Myometrial cell (primary cell): ENCODE data around the gene SEC24A. TPM values are rescaled to one million over a fixed set of nuclear protein-coding genes. Genes with fewer than 3 reads are reported as not detected.

Experiments
- total RNA-seq: library from RNA; depleted of rRNA; stranded (reverse); fragments of >200 nt; gene quantifications from 2 replicates; pipeline ENCODE4 v1.2.3, GENCODE V29; 2015

SEC24A gene
- total RNA-seq = 16.7 and 23.9 TPM in 2 replicates

DNA sequence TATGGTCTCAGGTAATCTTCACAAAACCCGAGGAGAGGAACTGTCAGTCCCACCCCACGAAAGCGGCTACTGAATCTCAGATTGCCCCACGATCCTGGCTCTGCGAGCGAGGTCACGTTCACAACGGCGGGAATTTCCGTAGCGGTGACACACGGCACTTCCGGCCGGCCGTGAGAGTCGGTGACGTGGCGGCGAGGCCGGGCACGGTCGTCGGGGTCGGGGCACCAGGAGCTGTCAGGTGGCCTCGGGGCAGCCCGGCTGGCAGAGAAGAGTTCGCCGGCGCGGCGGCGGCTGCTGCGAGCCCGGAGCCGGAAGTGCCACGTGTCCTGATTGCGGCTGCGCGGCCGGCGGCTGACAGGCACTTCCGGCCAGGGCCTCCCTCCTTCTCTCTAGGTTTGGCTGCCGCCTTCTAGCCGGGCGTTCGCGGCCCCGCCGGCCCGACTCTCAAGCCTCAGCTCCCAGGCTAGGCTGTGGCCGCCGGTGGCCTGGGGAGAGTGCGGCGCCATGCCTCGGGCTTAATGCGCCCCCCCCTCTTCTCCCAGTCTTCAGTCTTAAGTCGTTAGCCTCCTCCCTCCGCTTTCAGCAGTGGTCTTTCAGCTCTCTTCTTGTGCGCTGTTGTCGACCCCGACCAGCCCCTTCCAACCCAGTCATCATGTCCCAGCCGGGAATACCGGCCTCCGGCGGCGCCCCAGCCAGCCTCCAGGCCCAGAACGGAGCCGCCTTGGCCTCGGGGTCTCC lies at the start of gene SEC24A:
Gene SEC24A, plus strand, starts transcription at position 361 of the 738 bp plus-strand sequence. Its CDS starts 292 bp downstream, at position 653.

GRCh38 chr5:134738133-134738962 lies 89.8 kb downstream of the SEC24A start, which contains the start of gene CAMLG:
CAMLG (plus strand) TSS chr5:134738548; CDS start chr5:134738621, 73 bp downstream.

GRCh38 chr5:134758504-134759341 lies 110.1 kb downstream of the SEC24A start, which contains the start of gene DDX46:
DDX46 (plus strand) TSS chr5:134758779; CDS start chr5:134758939, 160 bp downstream.

Other genes with a start within 250 kb of the SEC24A start
- 32.3 and 40.1 TPM in 2 replicates for gene CDKN2AIPNL, start 236.9 kb upstream of the SEC24A start, total RNA-seq
- 25.4 and 28.5 TPM in 2 replicates for gene JADE2, start 123.1 kb upstream of the SEC24A start, total RNA-seq
- 41.5 and 64.7 TPM in 2 replicates for gene SAR1B, start 16.0 kb upstream of the SEC24A start, total RNA-seq
- 29.2 and 39.8 TPM in 2 replicates for gene CAMLG, start 89.8 kb downstream of the SEC24A start, total RNA-seq
- gene DDX46, start 110.0 kb downstream of the SEC24A start, total RNA-seq = 14.1 and 20.0 TPM in 2 replicates
- 20.8 and 24.3 TPM in 2 replicates for gene C5orf24, start 197.2 kb downstream of the SEC24A start, total RNA-seq
- gene TXNDC15, start 225.6 kb downstream of the SEC24A start, total RNA-seq = 112 and 176 TPM in 2 replicates